Measurements from ENCODE around the gene MPL. TPM values are rescaled to one million over a fixed set of nuclear protein-coding genes. Genes with fewer than 3 reads are reported as not detected.

MPL gene
- total and polyA plus RNA-seq, 9 donors: 0.35 to 2.6 (median 0.73) TPM; not detected in 1

DNA sequence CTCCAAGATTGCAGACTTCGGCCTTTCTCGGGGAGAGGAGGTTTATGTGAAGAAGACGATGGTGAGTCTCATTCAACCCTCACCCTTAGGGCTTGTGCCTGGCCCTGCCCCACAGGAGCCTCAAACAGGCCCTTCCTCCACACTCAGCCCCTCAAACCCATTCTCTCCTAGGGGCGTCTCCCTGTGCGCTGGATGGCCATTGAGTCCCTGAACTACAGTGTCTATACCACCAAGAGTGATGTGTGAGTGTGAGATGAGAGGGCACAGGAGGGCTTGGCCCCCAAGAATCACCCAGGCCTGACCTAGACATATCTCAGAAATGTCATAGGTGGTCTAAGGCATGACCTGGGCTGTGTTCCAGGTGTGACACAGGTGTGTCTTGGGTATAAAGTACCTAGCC lies 18.3 kb upstream of the MPL start:
- intact Hi-C loops (cut with DNase I): no loop called here
- no peak overlapping the region for H3K27ac ChIP-seq
- 93 to 99% (median 95%) methylated on average over 5 of the region's 5 CpGs for WGBS, 3 donors
- no peaks in the 10 kb centered on the region for H3K9me3 ChIP-seq
- TF ChIP-seq EP300 (IDR thresholded peaks at IDR 0.05) (no peak), POLR2A (IDR thresholded peaks at IDR 0.05) (no peak)
- TF ChIP-seq, protein P1, sequence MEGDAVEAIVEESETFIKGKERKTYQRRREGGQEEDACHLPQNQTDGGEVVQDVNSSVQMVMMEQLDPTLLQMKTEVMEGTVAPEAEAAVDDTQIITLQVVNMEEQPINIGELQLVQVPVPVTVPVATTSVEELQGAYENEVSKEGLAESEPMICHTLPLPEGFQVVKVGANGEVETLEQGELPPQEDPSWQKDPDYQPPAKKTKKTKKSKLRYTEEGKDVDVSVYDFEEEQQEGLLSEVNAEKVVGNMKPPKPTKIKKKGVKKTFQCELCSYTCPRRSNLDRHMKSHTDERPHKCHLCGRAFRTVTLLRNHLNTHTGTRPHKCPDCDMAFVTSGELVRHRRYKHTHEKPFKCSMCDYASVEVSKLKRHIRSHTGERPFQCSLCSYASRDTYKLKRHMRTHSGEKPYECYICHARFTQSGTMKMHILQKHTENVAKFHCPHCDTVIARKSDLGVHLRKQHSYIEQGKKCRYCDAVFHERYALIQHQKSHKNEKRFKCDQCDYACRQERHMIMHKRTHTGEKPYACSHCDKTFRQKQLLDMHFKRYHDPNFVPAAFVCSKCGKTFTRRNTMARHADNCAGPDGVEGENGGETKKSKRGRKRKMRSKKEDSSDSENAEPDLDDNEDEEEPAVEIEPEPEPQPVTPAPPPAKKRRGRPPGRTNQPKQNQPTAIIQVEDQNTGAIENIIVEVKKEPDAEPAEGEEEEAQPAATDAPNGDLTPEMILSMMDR (IDR thresholded peaks at IDR 0.05): no peak
- H3K27me3 ChIP-seq: no peaks in the 10 kb centered on the region
- DNase-seq: peak in 1 of 5 donors; percentile 17
- no peak overlapping the region for H3K4me3 ChIP-seq
- H3K36me3 ChIP-seq: no peaks in the 10 kb centered on the region
- H3K4me1 ChIP-seq (ENCODE audit: insufficient read depth): no peaks in the 10 kb centered on the region

- H3K4me3 ChIP-seq: no peak overlapping the region
- peak in 1 of 5 donors; percentile 14 for DNase-seq
- no peaks in the 10 kb centered on the region for H3K27me3 ChIP-seq
- WGBS, 3 donors: 84 to 97% (median 96%) methylated on average over 2 to 3 of the region's 3 CpGs
- H3K4me1 ChIP-seq (ENCODE audit: insufficient read depth): no peaks in the 10 kb centered on the region
- intact Hi-C loops (cut with DNase I): no loop called here
- no peaks in the 10 kb centered on the region for H3K9me3 ChIP-seq
- no peak overlapping the region for H3K27ac ChIP-seq
- TF ChIP-seq POLR2A (IDR thresholded peaks at IDR 0.05) (no peak), EP300 (IDR thresholded peaks at IDR 0.05) (no peak)
- TF ChIP-seq, protein P1 (IDR thresholded peaks at IDR 0.05): no peak
- no peaks in the 10 kb centered on the region for H3K36me3 ChIP-seq
Observed at GRCh38 chr1:43319766-43320165, 17.9 kb upstream of the MPL start.

GRCh38 chr1:43321331-43321891 lies 16.2 kb upstream of the MPL start:
- Histone ChIP-seq H3K9me3 (no peaks in the 10 kb centered on the region), H3K27me3 (no peaks in the 10 kb centered on the region), H3K36me3 (no peaks in the 10 kb centered on the region), H3K4me1 (ENCODE audit: insufficient read depth) (no peaks in the 10 kb centered on the region), H3K4me3 (no peak overlapping the region), H3K27ac (no peak overlapping the region)
- intact Hi-C loops (cut with DNase I): no loop called here
- DNase-seq: no peak
- TF ChIP-seq EP300 (IDR thresholded peaks at IDR 0.05) (no peak), POLR2A (IDR thresholded peaks at IDR 0.05) (no peak)
- TF ChIP-seq, protein P1 (IDR thresholded peaks at IDR 0.05): no peak
- 91 to 97% (median 93%) methylated on average over 15 to 16 of the region's 16 CpGs for WGBS, 3 donors

- Histone ChIP-seq H3K9me3 (no peaks in the 10 kb centered on the region), H3K27me3 (no peaks in the 10 kb centered on the region), H3K36me3 (no peaks in the 10 kb centered on the region), H3K27ac (no peak overlapping the region), H3K4me3 (no peak overlapping the region), H3K4me1 (ENCODE audit: insufficient read depth) (no peaks in the 10 kb centered on the region)
- intact Hi-C loops (cut with DNase I): no loop called here
- TF ChIP-seq POLR2A (IDR thresholded peaks at IDR 0.05) (no peak), EP300 (IDR thresholded peaks at IDR 0.05) (no peak)
- TF ChIP-seq, protein P1 (IDR thresholded peaks at IDR 0.05): no peak
- WGBS, 3 donors: 83 to 92% (median 88%) methylated on average over 5 of the region's 5 CpGs
- no peak for DNase-seq
Observed at GRCh38 chr1:43322506-43322905, 15.1 kb upstream of the MPL start.

Measured in ovary (tissue), 9 donors.